ENCODE measurements around the gene FHOD1. TPM values are rescaled to one million over a fixed set of nuclear protein-coding genes. Genes with fewer than 3 reads are reported as not detected.

Gene FHOD1
- total RNA-seq, 2 experiments from 2014 or later: 16.5 to 55.0 TPM

DNA sequence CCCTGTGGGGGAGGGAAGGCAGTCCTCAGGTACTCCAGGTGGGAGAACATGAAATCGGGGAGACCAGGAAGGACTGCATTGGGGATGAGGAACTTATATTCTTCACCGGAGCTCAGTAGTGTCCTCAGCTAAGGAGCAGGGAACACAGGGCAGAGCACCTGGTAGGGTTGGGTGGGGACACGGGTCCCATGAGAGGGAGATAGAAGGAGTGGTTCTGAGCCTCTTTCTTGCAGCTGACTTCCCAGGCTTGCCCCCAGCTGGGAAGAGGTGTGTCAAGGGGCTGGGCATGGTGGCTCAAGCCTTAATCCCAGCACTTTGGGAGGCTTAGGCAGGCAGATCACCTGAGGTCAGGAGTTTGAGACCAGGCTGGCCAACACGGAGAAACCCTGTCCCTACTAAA, 2.1 kb downstream of the FHOD1 start:
- peak overlapping the region; percentile 94 for H3K4me2 ChIP-seq (ENCODE audit: low read length)
- H3K36me3 ChIP-seq (ENCODE audit: insufficient read depth, low read length): no peaks in the 10 kb centered on the region
- no peaks in the 10 kb centered on the region for H3K9me3 ChIP-seq (ENCODE audit: low read length)
- BruUV-seq (replicated peaks): no TSS peak
- CTCF ChIA-PET (ENCODE audit: unreplicated experiment): interaction anchor here (1.4 kb wide), 1 partner anchor 18 kb away, joined by 4 read pairs; the partner anchor contains the start of gene TMEM208
- H3K79me2 ChIP-seq (ENCODE audit: insufficient read depth, low read depth, low read length): no peaks in the 10 kb centered on the region; the same call in 1 of the 2 replicates
- intact Hi-C loops (cut with micrococcal nuclease; ENCODE audit: unreplicated experiment): no loop called here
- TF ChIP-seq, protein P1, sequence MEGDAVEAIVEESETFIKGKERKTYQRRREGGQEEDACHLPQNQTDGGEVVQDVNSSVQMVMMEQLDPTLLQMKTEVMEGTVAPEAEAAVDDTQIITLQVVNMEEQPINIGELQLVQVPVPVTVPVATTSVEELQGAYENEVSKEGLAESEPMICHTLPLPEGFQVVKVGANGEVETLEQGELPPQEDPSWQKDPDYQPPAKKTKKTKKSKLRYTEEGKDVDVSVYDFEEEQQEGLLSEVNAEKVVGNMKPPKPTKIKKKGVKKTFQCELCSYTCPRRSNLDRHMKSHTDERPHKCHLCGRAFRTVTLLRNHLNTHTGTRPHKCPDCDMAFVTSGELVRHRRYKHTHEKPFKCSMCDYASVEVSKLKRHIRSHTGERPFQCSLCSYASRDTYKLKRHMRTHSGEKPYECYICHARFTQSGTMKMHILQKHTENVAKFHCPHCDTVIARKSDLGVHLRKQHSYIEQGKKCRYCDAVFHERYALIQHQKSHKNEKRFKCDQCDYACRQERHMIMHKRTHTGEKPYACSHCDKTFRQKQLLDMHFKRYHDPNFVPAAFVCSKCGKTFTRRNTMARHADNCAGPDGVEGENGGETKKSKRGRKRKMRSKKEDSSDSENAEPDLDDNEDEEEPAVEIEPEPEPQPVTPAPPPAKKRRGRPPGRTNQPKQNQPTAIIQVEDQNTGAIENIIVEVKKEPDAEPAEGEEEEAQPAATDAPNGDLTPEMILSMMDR (conservative IDR thresholded peaks at IDR 0.05; ENCODE audit: low read length): no peak
- TF ChIP-seq EZH2phosphoT487 (IDR thresholded peaks at IDR 0.05; ENCODE audit: borderline replicate concordance, low read depth, low read length): no peak
- POLR2A ChIA-PET: interaction anchor here (0.5 to 2.5 kb wide), 8 partner anchors 9 to 456 kb away, joined by 3 to 11 read pairs (median 3); partner anchors contain the start of gene TMEM208
- no peaks in the 10 kb centered on the region for H3K9me2 ChIP-seq (ENCODE audit: insufficient read depth, low read length)
- H3K4me3 ChIP-seq (ENCODE audit: low read depth, low read length, poor library complexity, severe bottlenecking): peak overlapping the region; percentile 86
- H2AFZ ChIP-seq (ENCODE audit: low read length): no peak overlapping the region
- peaks cover 61% of the 10 kb centered on the region for H3K4me1 ChIP-seq (ENCODE audit: insufficient read depth, low read length, poor library complexity, severe bottlenecking)
- DNase-seq (ENCODE audit: low spot score): no peak
- peak overlapping the region; percentile 70 for H3K27ac ChIP-seq (ENCODE audit: low read depth, low read length, poor library complexity, severe bottlenecking)
- H4K20me1 ChIP-seq (ENCODE audit: insufficient read depth, low read length): no peaks in the 10 kb centered on the region

DNA sequence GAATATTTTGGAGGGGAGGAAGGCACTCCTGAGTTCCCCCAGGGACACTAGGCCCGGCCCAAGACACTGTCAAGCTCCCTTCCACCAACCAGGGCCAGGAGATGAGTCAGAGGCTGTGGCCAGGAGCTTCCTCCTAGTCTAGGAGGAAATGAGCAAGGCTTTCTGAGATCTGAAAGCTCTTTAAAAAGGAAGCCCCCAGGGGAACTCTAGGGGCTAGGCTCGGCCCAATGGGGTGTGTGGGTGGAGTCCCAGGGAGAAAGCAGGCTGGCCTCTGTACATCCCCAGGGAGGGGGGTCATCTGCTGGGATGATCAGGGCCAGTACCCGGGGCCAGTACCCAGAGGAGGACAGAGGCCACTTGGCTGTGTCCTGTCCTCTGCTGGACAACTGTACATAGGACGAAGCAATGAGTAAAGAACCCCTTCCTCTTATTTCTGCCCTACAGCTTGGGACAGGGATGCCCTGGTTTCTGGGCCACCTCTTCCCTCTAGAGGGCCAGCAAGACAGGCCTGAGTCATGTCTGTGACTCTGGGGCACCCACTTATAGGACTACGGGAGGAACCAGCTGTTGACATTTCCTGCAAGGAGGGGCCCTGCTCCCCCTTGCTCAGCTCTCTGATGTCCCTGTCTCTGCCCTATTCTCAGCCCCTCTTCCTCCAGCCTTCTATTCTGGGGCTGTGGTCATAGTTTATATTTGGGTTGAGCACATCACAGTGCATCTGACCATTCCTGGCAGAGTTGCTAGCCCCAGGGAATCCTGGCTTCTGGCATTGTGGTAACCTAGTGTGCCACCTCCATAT, 2.7 kb downstream of the FHOD1 start:
- H2AFZ ChIP-seq (ENCODE audit: low read length): no peak overlapping the region
- DNase-seq (ENCODE audit: low spot score): peak; percentile 91
- no peaks in the 10 kb centered on the region for H3K9me3 ChIP-seq (ENCODE audit: low read length)
- ChIA-PET POLR2A (interaction anchor here (0.5 to 2.5 kb wide), 15 partner anchors 8 to 759 kb away, joined by 3 to 11 read pairs (median 3); partner anchors contain the start of genes E2F4, FBXL8, TMEM208 and TRADD), CTCF (ENCODE audit: unreplicated experiment) (interaction anchor here (0.5 to 1.4 kb wide), 2 partner anchors 18 to 79 kb away, joined by 3 to 4 read pairs; partner anchors contain the start of gene TMEM208)
- intact Hi-C loops (cut with micrococcal nuclease; ENCODE audit: unreplicated experiment): no loop called here
- H3K4me2 ChIP-seq (ENCODE audit: low read length): peak overlapping the region; percentile 94
- BruUV-seq (replicated peaks): no TSS peak
- no peaks in the 10 kb centered on the region for H3K9me2 ChIP-seq (ENCODE audit: insufficient read depth, low read length)
- no peaks in the 10 kb centered on the region for H3K36me3 ChIP-seq (ENCODE audit: insufficient read depth, low read length)
- H3K27ac ChIP-seq (ENCODE audit: low read depth, low read length, poor library complexity, severe bottlenecking): peak overlapping the region; percentile 70
- H3K4me1 ChIP-seq (ENCODE audit: insufficient read depth, low read length, poor library complexity, severe bottlenecking): peaks cover 61% of the 10 kb centered on the region
- TF ChIP-seq, protein P1 (conservative IDR thresholded peaks at IDR 0.05; ENCODE audit: low read length): no peak
- TF ChIP-seq EZH2phosphoT487 (IDR thresholded peaks at IDR 0.05; ENCODE audit: borderline replicate concordance, low read depth, low read length): no peak
- no peaks in the 10 kb centered on the region for H4K20me1 ChIP-seq (ENCODE audit: insufficient read depth, low read length)
- H3K4me3 ChIP-seq (ENCODE audit: low read depth, low read length, poor library complexity, severe bottlenecking): peak overlapping the region; percentile 86
- no peaks in the 10 kb centered on the region; the same call in 1 of the 2 replicates for H3K79me2 ChIP-seq (ENCODE audit: insufficient read depth, low read depth, low read length)

All from OCI-LY7 (cell line).